ENCODE data around the gene HSPA12A.

DNA sequence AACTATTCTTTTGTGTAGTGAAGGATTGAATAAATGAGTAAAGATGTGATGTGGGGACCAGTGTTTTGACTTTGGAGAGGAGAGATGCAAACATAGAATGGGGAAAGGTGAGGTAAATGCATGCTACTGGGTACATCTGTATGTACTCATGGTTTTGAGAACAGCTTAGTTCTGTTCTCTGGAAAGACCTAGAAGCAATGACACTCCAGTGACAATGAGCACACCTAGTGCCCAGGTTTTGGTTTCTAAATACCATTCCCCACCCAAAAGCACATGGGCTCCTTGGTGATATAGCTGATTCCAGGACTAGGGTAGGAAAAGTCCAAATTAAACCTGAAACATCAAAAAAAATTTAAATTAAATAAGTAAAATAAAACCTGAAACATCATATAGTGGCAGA lies 22.6 kb upstream of the HSPA12A start:
- TF ChIP-seq, protein P1, sequence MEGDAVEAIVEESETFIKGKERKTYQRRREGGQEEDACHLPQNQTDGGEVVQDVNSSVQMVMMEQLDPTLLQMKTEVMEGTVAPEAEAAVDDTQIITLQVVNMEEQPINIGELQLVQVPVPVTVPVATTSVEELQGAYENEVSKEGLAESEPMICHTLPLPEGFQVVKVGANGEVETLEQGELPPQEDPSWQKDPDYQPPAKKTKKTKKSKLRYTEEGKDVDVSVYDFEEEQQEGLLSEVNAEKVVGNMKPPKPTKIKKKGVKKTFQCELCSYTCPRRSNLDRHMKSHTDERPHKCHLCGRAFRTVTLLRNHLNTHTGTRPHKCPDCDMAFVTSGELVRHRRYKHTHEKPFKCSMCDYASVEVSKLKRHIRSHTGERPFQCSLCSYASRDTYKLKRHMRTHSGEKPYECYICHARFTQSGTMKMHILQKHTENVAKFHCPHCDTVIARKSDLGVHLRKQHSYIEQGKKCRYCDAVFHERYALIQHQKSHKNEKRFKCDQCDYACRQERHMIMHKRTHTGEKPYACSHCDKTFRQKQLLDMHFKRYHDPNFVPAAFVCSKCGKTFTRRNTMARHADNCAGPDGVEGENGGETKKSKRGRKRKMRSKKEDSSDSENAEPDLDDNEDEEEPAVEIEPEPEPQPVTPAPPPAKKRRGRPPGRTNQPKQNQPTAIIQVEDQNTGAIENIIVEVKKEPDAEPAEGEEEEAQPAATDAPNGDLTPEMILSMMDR (optimal IDR thresholded peaks at IDR 0.05 in 1 of 3, IDR thresholded peaks at IDR 0.05 in 1 of 3, conservative IDR thresholded peaks at IDR 0.05 in 1 of 3; ENCODE audit: extremely low read depth in 1 of 3, insufficient read depth in 2 of 3, low read length in 3 of 3) = no peak
- no peak for TF ChIP-seq EZH2 (IDR thresholded peaks at IDR 0.05; ENCODE audit: low read length)

All from keratinocyte (primary cell).